Cardiac muscle cell (in vitro differentiated cells and primary cell): Measurements from ENCODE around the gene TROAP. TPM values are rescaled to one million over a fixed set of nuclear protein-coding genes. Genes with fewer than 3 reads are reported as not detected.
A peak's percentile ranks its signal among the peaks of the same experiment; 100 is the strongest.

Experiments used
- DNase-seq, 2 donors: peaks; one replicate each; pipeline versions ENCODE4 v3.0.0 to v3.0.0-alpha.2; 2010 to 2017; ENCODE audit warnings: low read depth in 1 of 2, low spot score in 1 of 2
- H3K27ac ChIP-seq: fragments of 200-600 bp; sonication (generic); 2 replicates; pipeline ENCODE4 v1.5.1; 2016
- H3K27me3 ChIP-seq: fragments of 200-600 bp; sonication (generic); 2 replicates; pipeline ENCODE4 v1.6.0; 2016; ENCODE audit warnings: control low read depth
- H3K36me3 ChIP-seq: fragments of 200-600 bp; sonication (generic); 2 replicates; pipeline ENCODE4 v1.5.1; 2016; ENCODE audit warnings: control low read depth
- H3K4me1 ChIP-seq: fragments of 200-600 bp; sonication (generic); 2 replicates; pipeline ENCODE4 v1.8.1; 2017; ENCODE audit warnings: low read depth, mild to moderate bottlenecking, mixed run types
- H3K4me3 ChIP-seq: fragments of 200-600 bp; sonication (generic); 2 replicates; pipeline ENCODE4 v1.5.1; 2016; ENCODE audit warnings: mild to moderate bottlenecking
- H3K9me3 ChIP-seq: fragments of 200-600 bp; sonication (generic); 2 replicates; pipeline ENCODE4 v1.5.1; 2017; ENCODE audit warnings: low read depth, mild to moderate bottlenecking, control low read depth
- CTCF ChIP-seq: IDR thresholded peaks from 2 replicates; pipeline ENCODE4 v1.5.1; 2012; ENCODE audit warnings: low read depth, mild to moderate bottlenecking, low read length
- polyA plus RNA-seq: library from polyadenylated mRNA; unstranded; fragments of >200 nt; fragmentation: Nextera tagmentation; extraction: Ambion mirVana; gene quantifications from 2 replicates; pipeline ENCODE4 v1.2.1, GENCODE V29; 2016
- total RNA-seq: library from RNA; depleted of rRNA; stranded (reverse); fragments of >200 nt; gene quantifications from 2 replicates; pipeline ENCODE4 v1.2.3, GENCODE V29; 2016

TROAP gene
- total and polyA plus RNA-seq, 2 experiments from 2014 or later, result 8.2 to 72.9 TPM

- no peak for TF ChIP-seq CTCF
- Histone ChIP-seq H3K4me1 (no peaks in the 10 kb centered on the region), H3K36me3 (no peaks in the 10 kb centered on the region), H3K4me3 (no peak overlapping the region), H3K27ac (no peak overlapping the region), H3K27me3 (peaks cover 43% of the 10 kb centered on the region), H3K9me3 (no peaks in the 10 kb centered on the region)
- no peak for DNase-seq
Observed at GRCh38 chr12:49287876-49288275, 35.2 kb upstream of the TROAP start.

GRCh38 chr12:49288412-49288853 lies 34.6 kb upstream of the TROAP start:
- peak; percentile 62 to 67 for DNase-seq
- peaks cover 48% of the 10 kb centered on the region for H3K27me3 ChIP-seq
- no peaks in the 10 kb centered on the region for H3K36me3 ChIP-seq
- H3K27ac ChIP-seq, result no peak overlapping the region
- no peak overlapping the region for H3K4me3 ChIP-seq
- no peaks in the 10 kb centered on the region for H3K9me3 ChIP-seq
- TF ChIP-seq CTCF, result peak; percentile 83
- no peaks in the 10 kb centered on the region for H3K4me1 ChIP-seq

GRCh38 chr12:49288922-49289555 lies 34.0 kb upstream of the TROAP start:
- Histone ChIP-seq H3K27me3 (peaks cover 54% of the 10 kb centered on the region), H3K9me3 (no peaks in the 10 kb centered on the region), H3K4me1 (no peaks in the 10 kb centered on the region), H3K4me3 (no peak overlapping the region), H3K36me3 (no peaks in the 10 kb centered on the region), H3K27ac (no peak overlapping the region)
- TF ChIP-seq CTCF, result no peak
- DNase-seq, result no peak

GRCh38 chr12:49292729-49293055 lies 30.4 kb upstream of the TROAP start:
- DNase-seq, result no peak
- peaks cover 80% of the 10 kb centered on the region for H3K27me3 ChIP-seq
- no peak overlapping the region for H3K4me3 ChIP-seq
- H3K4me1 ChIP-seq, result peaks cover 4% of the 10 kb centered on the region
- H3K27ac ChIP-seq, result no peak overlapping the region
- no peaks in the 10 kb centered on the region for H3K36me3 ChIP-seq
- TF ChIP-seq CTCF, result no peak
- H3K9me3 ChIP-seq, result no peaks in the 10 kb centered on the region

GRCh38 chr12:49293056-49293956 lies 29.7 kb upstream of the TROAP start:
- Histone ChIP-seq H3K27ac (no peak overlapping the region), H3K9me3 (no peaks in the 10 kb centered on the region), H3K4me3 (no peak overlapping the region), H3K4me1 (peaks cover 4% of the 10 kb centered on the region), H3K36me3 (no peaks in the 10 kb centered on the region), H3K27me3 (peaks cover 81% of the 10 kb centered on the region)
- peak in 1 of 2 donors; percentile 53 for DNase-seq
- TF ChIP-seq CTCF, result no peak
